ENCODE measurements around the gene NRG2.

DNA sequence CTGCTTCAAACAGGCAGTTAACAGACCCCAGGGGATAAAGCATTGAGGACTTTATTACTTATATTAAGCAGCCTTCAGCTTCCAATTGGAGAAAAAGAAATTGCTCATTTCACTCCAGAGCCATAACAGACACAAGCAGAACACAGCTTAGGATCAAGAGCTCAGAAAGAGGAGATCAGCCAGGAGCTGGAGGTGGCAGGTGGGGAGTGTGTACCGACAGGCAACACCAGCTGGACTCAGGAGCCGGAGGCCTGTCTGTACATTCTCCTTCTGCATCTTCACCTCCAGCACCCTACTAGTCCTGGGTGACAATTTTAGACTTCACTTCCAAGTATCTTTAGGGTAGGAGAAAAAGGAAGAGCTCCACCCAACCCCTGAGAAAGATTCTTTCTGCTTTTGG lies 35.8 kb downstream of the NRG2 start:
- no peak for TF ChIP-seq POLR2A (IDR thresholded peaks at IDR 0.05)
- TF ChIP-seq, protein P1, sequence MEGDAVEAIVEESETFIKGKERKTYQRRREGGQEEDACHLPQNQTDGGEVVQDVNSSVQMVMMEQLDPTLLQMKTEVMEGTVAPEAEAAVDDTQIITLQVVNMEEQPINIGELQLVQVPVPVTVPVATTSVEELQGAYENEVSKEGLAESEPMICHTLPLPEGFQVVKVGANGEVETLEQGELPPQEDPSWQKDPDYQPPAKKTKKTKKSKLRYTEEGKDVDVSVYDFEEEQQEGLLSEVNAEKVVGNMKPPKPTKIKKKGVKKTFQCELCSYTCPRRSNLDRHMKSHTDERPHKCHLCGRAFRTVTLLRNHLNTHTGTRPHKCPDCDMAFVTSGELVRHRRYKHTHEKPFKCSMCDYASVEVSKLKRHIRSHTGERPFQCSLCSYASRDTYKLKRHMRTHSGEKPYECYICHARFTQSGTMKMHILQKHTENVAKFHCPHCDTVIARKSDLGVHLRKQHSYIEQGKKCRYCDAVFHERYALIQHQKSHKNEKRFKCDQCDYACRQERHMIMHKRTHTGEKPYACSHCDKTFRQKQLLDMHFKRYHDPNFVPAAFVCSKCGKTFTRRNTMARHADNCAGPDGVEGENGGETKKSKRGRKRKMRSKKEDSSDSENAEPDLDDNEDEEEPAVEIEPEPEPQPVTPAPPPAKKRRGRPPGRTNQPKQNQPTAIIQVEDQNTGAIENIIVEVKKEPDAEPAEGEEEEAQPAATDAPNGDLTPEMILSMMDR (IDR thresholded peaks at IDR 0.05) = no peak

Data from ovary (tissue), 3 donors.